GM12878 (cell line): ENCODE results near the gene SSR1. TPM values are rescaled to one million over a fixed set of nuclear protein-coding genes. Genes with fewer than 3 reads are reported as not detected.

Experiments used
- ATAC-seq: fragments of 200-7000 bp; cut with Tn5 transposase; 3 replicates; pipeline ENCODE4 v1.9.1; 2020; ENCODE audit warnings: mild to moderate bottlenecking, moderate library complexity
- BruUV-seq: library from RNA; stranded (reverse); fragments of 400-500 nt; replicated peaks from 2 replicates; lab custom pipeline; 2021; lab: Mats Ljungman, UMichigan
- CTCF ChIA-PET: fragments of 300-600 bp; sonication (Branson Sonifier 250); formaldehyde crosslinking; extraction: SDS; loops from one replicate; lab custom pipeline; 2021; ENCODE audit warnings: inconsistent platforms; lab: Yijun Ruan, JAX
- POLR2A ChIA-PET: fragments of 350-600 bp; formaldehyde crosslinking; extraction: SDS; loops from one replicate; lab custom pipeline; 2021; ENCODE audit warnings: inconsistent platforms; lab: Charles Lee
- RAD21 ChIA-PET: fragments of 300-600 bp; sonication (Branson Sonifier 250); formaldehyde crosslinking; loops from one replicate; lab custom pipeline; 2023; ENCODE audit warnings: antibody characterized with exemption; ENCODE audit not compliant: unreplicated experiment; lab: Charles Lee
- SMC1A ChIA-PET: fragments of 300-600 bp; sonication (Branson Sonifier 250); formaldehyde crosslinking; loops from one replicate; lab custom pipeline; 2023; ENCODE audit not compliant: unreplicated experiment, uncharacterized antibody; lab: Charles Lee
- DNase-seq: peaks from one replicate; pipeline ENCODE4 v3.0.0-alpha.2; 2011; ENCODE audit warnings: low read depth, low spot score
- FAIRE-seq: peaks from 3 replicates; lab custom pipeline; 2011; peaks lifted over from hg19 to GRCh38; lab: Jason Lieb, UNC
- H2AFZ ChIP-seq: 2 replicates; pipeline ENCODE4 v1.6.0; 2011; ENCODE audit warnings: low read depth, low read length, control low read depth; ENCODE audit not compliant: control insufficient read depth
- H3K27ac ChIP-seq: 2 replicates; pipeline ENCODE4 v1.5.1; 2011; ENCODE audit warnings: control low read depth; ENCODE audit not compliant: control insufficient read depth, insufficient read depth
- H3K27me3 ChIP-seq, 2 experiments: replicated peaks in 1 of 2; 2 replicates each; pipeline versions ENCODE4 v1.6.0 to v1.6.1; 2011; ENCODE audit warnings: low read length in 1 of 2; ENCODE audit not compliant: control insufficient read depth in 2 of 2, insufficient read depth in 2 of 2
- H3K36me3 ChIP-seq, 2 experiments: 2 replicates each; pipeline ENCODE4 v1.5.1; 2011; ENCODE audit warnings: low read length in 1 of 2; ENCODE audit not compliant: control insufficient read depth in 2 of 2, insufficient read depth in 2 of 2
- H3K4me1 ChIP-seq: 2 replicates; pipeline ENCODE4 v1.6.1; 2011; ENCODE audit warnings: mild to moderate bottlenecking, low read length, moderate library complexity, mixed read lengths; ENCODE audit not compliant: control insufficient read depth, insufficient read depth
- H3K4me2 ChIP-seq: 2 replicates; pipeline ENCODE4 v1.6.0; 2011; ENCODE audit warnings: control low read depth; ENCODE audit not compliant: control insufficient read depth, insufficient read depth
- H3K4me3 ChIP-seq: fragments of 200-600 bp; sonication (generic); 2 replicates; pipeline ENCODE4 v1.5.1; 2016
- H3K79me2 ChIP-seq: 2 replicates; pipeline ENCODE4 v1.6.0; 2011; ENCODE audit warnings: low read length; ENCODE audit not compliant: control insufficient read depth, insufficient read depth
- H3K9ac ChIP-seq: 2 replicates; pipeline ENCODE4 v1.8.0; 2011; ENCODE audit warnings: low read length, control low read depth, mixed read lengths; ENCODE audit not compliant: control insufficient read depth, insufficient read depth
- H3K9me3 ChIP-seq: replicated peaks from 3 replicates; pipeline ENCODE4 v1.5.1; 2011; ENCODE audit warnings: mild to moderate bottlenecking, low read length; ENCODE audit not compliant: control insufficient read depth, insufficient read depth
- H4K20me1 ChIP-seq: 2 replicates; pipeline ENCODE4 v1.6.0; 2011; ENCODE audit not compliant: control insufficient read depth, insufficient read depth
- BACH1 ChIP-seq: fragments of 450-650 bp; IDR thresholded peaks from 2 replicates; pipeline ENCODE4 v1.6.1; 2017; ENCODE audit warnings: mild to moderate bottlenecking, borderline replicate concordance
- CBFB ChIP-seq: IDR thresholded peaks from 2 replicates; pipeline ENCODE4 v1.6.1; 2016; ENCODE audit warnings: antibody characterized with exemption, low read depth
- DPF2 ChIP-seq: fragments of 450-650 bp; IDR thresholded peaks from 2 replicates; pipeline ENCODE4 v1.6.1; 2017; ENCODE audit warnings: mild to moderate bottlenecking
- MYB ChIP-seq: fragments of 150-350 bp; IDR thresholded peaks from 2 replicates; pipeline ENCODE4 v1.6.1; 2014; ENCODE audit warnings: mild to moderate bottlenecking, low read depth, low read length, borderline replicate concordance
- NBN ChIP-seq: fragments of 450-650 bp; IDR thresholded peaks from 2 replicates; pipeline ENCODE4 v1.6.1; 2016
- NRF1 ChIP-seq: conservative IDR thresholded peaks from 2 replicates; pipeline ENCODE4 v1.6.1; 2011; ENCODE audit warnings: mild to moderate bottlenecking, low read depth, low read length, improper control_type of control experiment
- RAD21 ChIP-seq: IDR thresholded peaks from 2 replicates; pipeline ENCODE4 v1.6.1; 2011; ENCODE audit warnings: mild to moderate bottlenecking, low read depth, low read length, moderate library complexity; ENCODE audit not compliant: insufficient read depth
- RB1 ChIP-seq: fragments of 450-650 bp; formaldehyde crosslinking; IDR thresholded peaks from 2 replicates; pipeline ENCODE4 v1.6.1; 2017; ENCODE audit warnings: mild to moderate bottlenecking, borderline replicate concordance
- SP1 ChIP-seq: IDR thresholded peaks from one replicate; pipeline ENCODE4 v1.6.1; 2011; ENCODE audit warnings: low read depth, low read length
- SREBF1 ChIP-seq: IDR thresholded peaks from 2 replicates; pipeline ENCODE4 v1.6.1; 2012; ENCODE audit warnings: mild to moderate bottlenecking, low read length
- WRNIP1 ChIP-seq: IDR thresholded peaks from 2 replicates; pipeline ENCODE4 v1.6.1; 2011; ENCODE audit warnings: low read depth, low read length, improper control_type of control experiment, borderline replicate concordance
- ZNF207 ChIP-seq: fragments of 450-650 bp; IDR thresholded peaks from 2 replicates; pipeline ENCODE4 v1.6.1; 2014; ENCODE audit warnings: antibody characterized with exemption, mild to moderate bottlenecking, borderline replicate concordance
- ZNF622 ChIP-seq: fragments of 450-650 bp; IDR thresholded peaks from 2 replicates; pipeline ENCODE4 v1.6.1; 2017; ENCODE audit warnings: mild to moderate bottlenecking, inconsistent platforms
- whole genome bisulfite sequencing: methylation state at CpG from one replicate; pipeline ENCODE4 v1.1.6; 2016; ENCODE audit warnings: low lambda C conversion rate; ENCODE audit not compliant: insufficient replicate concordance, insufficient coverage; ENCODE audit errors: missing lambda C conversion rate; 5-methylcytosine and 5-hydroxymethylcytosine counted together
- in situ Hi-C: fragments of 300-500 bp; cut with MboI; formaldehyde crosslinking; loops from 9 replicates; pipeline ENCODE4 v1.14.3; 2018; ENCODE audit warnings: mixed read lengths
- intact Hi-C: fragments of 100-400 bp; cut with micrococcal nuclease; formaldehyde crosslinking; loops from one replicate; pipeline ENCODE4 v1.14.2; 2022; ENCODE audit not compliant: unreplicated experiment
- polyA plus RNA-seq, 11 experiments: library from polyadenylated mRNA; depleted of rRNA in 4 of 11; unstranded in 6 of 11; stranded (reverse) in 5 of 11; fragments of >200 nt; fragmentation: Nextera tagmentation in 4 of 11; fragmentation: Illumina TruSeq in 1 of 11; extraction: Ambion mirVana in 4 of 11; extraction: Trizol in 1 of 11; gene quantifications; 1 replicate in 1 of 11; 2 replicates in 10 of 11; pipeline versions ENCODE4 v1.2.1 to v1.2.3, GENCODE V29; 2011 to 2016; ENCODE audit warnings: inconsistent platforms in 2 of 11, missing spikeins in 2 of 11, low read depth in 1 of 11
- total RNA-seq, 4 experiments: library from RNA; depleted of rRNA in 3 of 4; stranded (reverse); fragments of >200 nt in 3 of 4; fragmentation: Illumina TruSeq in 1 of 4; extraction: Trizol in 1 of 4; gene quantifications; 2 replicates each; pipeline versions ENCODE4 v1.2.1 to v1.2.3, GENCODE V29; 2013 to 2021
- TF ChIP-seq, protein P1 (sequence below): IDR thresholded peaks from 2 replicates; pipeline ENCODE4 v1.6.1; 2012; ENCODE audit warnings: mild to moderate bottlenecking, low read depth, low read length
- TF ChIP-seq, protein P2 (sequence below): IDR thresholded peaks from 2 replicates; pipeline ENCODE4 v1.6.1; 2011; ENCODE audit warnings: mild to moderate bottlenecking, low read depth, low read length, moderate library complexity; ENCODE audit not compliant: insufficient replicate concordance
- TF ChIP-seq, protein P3 (sequence below): IDR thresholded peaks from 2 replicates; pipeline ENCODE4 v1.6.1; 2012; ENCODE audit warnings: low read depth, low read length, improper control_type of control experiment

SSR1 gene
- total and polyA plus RNA-seq, 10 of the 15 experiments (the other 5 are each of a cell fraction or from before 2014, with no cell fraction given): 42.0 to 209 (median 128) TPM

DNA sequence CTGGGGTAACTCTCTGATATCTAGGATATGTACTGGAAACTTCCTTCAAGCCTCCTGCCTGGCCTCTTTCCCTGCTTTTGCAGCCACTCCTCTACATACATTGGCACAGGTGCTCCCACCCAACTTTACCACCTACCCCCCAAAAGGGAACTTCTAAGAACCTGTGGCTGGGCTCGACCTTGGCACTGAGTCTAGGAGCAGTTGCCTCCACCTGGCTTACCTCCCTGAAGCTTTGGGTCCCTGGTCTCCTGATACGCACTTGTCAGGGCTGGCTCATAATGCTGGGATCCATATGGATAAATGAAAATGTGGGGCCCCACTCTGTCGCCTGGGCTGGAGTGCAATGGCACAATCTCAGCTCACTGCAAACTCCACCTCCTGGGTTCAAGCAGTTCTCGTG lies 56.2 kb downstream of the SSR1 start:
- H3K4me2 ChIP-seq: no peak overlapping the region
- peaks cover 9% of the 10 kb centered on the region for H3K4me1 ChIP-seq
- intact Hi-C loops: no loop called here
- no peak overlapping the region for H3K9ac ChIP-seq
- H3K27me3 ChIP-seq: 0 out of 4 replicates have a peak, but pooled peaks cover 0 to 4% of the 10 kb centered on the region in 2 experiments
- no peaks in the 10 kb centered on the region; the same call in 1 of the 3 replicates for H3K9me3 ChIP-seq
- SMC1A ChIA-PET: no interaction called here
- in situ Hi-C loops: no loop called here
- H3K79me2 ChIP-seq: no peaks in the 10 kb centered on the region
- RAD21 ChIA-PET: no interaction called here
- WGBS: 50% methylated on average over 4 of the region's 4 CpGs
- no peak for ATAC-seq
- TF ChIP-seq ZNF622 (no peak), SP1 (no peak), MYB (no peak), CBFB (no peak), WRNIP1 (no peak), ZNF207 (no peak), RB1 (no peak), BACH1 (no peak), RAD21 (no peak), DPF2 (no peak), SREBF1 (no peak), NBN (no peak), NRF1 (no peak)
- TF ChIP-seq, protein P1, sequence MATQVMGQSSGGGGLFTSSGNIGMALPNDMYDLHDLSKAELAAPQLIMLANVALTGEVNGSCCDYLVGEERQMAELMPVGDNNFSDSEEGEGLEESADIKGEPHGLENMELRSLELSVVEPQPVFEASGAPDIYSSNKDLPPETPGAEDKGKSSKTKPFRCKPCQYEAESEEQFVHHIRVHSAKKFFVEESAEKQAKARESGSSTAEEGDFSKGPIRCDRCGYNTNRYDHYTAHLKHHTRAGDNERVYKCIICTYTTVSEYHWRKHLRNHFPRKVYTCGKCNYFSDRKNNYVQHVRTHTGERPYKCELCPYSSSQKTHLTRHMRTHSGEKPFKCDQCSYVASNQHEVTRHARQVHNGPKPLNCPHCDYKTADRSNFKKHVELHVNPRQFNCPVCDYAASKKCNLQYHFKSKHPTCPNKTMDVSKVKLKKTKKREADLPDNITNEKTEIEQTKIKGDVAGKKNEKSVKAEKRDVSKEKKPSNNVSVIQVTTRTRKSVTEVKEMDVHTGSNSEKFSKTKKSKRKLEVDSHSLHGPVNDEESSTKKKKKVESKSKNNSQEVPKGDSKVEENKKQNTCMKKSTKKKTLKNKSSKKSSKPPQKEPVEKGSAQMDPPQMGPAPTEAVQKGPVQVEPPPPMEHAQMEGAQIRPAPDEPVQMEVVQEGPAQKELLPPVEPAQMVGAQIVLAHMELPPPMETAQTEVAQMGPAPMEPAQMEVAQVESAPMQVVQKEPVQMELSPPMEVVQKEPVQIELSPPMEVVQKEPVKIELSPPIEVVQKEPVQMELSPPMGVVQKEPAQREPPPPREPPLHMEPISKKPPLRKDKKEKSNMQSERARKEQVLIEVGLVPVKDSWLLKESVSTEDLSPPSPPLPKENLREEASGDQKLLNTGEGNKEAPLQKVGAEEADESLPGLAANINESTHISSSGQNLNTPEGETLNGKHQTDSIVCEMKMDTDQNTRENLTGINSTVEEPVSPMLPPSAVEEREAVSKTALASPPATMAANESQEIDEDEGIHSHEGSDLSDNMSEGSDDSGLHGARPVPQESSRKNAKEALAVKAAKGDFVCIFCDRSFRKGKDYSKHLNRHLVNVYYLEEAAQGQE: no peak
- TF ChIP-seq, protein P2, sequence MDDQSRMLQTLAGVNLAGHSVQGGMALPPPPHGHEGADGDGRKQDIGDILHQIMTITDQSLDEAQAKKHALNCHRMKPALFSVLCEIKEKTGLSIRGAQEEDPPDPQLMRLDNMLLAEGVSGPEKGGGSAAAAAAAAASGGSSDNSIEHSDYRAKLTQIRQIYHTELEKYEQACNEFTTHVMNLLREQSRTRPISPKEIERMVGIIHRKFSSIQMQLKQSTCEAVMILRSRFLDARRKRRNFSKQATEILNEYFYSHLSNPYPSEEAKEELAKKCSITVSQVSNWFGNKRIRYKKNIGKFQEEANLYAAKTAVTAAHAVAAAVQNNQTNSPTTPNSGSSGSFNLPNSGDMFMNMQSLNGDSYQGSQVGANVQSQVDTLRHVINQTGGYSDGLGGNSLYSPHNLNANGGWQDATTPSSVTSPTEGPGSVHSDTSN: no peak
- TF ChIP-seq, protein P3, sequence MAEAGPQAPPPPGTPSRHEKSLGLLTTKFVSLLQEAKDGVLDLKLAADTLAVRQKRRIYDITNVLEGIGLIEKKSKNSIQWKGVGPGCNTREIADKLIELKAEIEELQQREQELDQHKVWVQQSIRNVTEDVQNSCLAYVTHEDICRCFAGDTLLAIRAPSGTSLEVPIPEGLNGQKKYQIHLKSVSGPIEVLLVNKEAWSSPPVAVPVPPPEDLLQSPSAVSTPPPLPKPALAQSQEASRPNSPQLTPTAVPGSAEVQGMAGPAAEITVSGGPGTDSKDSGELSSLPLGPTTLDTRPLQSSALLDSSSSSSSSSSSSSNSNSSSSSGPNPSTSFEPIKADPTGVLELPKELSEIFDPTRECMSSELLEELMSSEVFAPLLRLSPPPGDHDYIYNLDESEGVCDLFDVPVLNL: no peak
- POLR2A ChIA-PET: no interaction called here
- FAIRE-seq: no peak
- no peaks in the 10 kb centered on the region for H4K20me1 ChIP-seq
- no peak overlapping the region for H3K4me3 ChIP-seq
- no peak for DNase-seq
- peaks cover 0 to 2% of the 10 kb centered on the region in 2 experiments; a peak in 3 of 4 replicates for H3K36me3 ChIP-seq
- no TSS peak for BruUV-seq
- CTCF ChIA-PET: interaction anchor here (1.6 kb wide), 1 partner anchor 14 kb away, joined by 5 read pairs; no protein-coding TSS in a partner anchor
- no peak overlapping the region for H2AFZ ChIP-seq
- H3K27ac ChIP-seq: no peak overlapping the region
